Uterus (tissue), 4 donors: ENCODE data around the gene SLC6A1. TPM values are rescaled to one million over a fixed set of nuclear protein-coding genes. Genes with fewer than 3 reads are reported as not detected.

ENCODE experiments used
- DNase-seq, 2 donors: peaks; one replicate each; pipeline ENCODE4 v3.0.0-alpha.2; 2019 to 2020
- H3K27ac ChIP-seq, 2 donors: fragments of 200-600 bp; sonication (generic); 1 replicate in 1 of 2; 2 replicates in 1 of 2; pipeline ENCODE4 v1.5.1; 2016 to 2018
- H3K27me3 ChIP-seq, 2 donors: fragments of 200-600 bp; sonication (generic); one replicate each; pipeline ENCODE4 v1.5.1; 2018 to 2019; ENCODE audit warnings: control low read depth in 1 of 2
- H3K36me3 ChIP-seq, 2 donors: fragments of 200-600 bp; sonication (generic); one replicate each; pipeline ENCODE4 v1.5.1; 2019; ENCODE audit warnings: control low read depth in 1 of 2
- H3K4me1 ChIP-seq, 2 donors: fragments of 200-600 bp; sonication (generic); one replicate each; pipeline ENCODE4 v1.5.1; 2018 to 2019; ENCODE audit warnings: control low read depth in 1 of 2
- H3K4me3 ChIP-seq, 2 donors: fragments of 200-600 bp; sonication (generic); 1 replicate in 1 of 2; 2 replicates in 1 of 2; pipeline ENCODE4 v1.5.1; 2018 to 2019; ENCODE audit warnings: mild to moderate bottlenecking in 1 of 2
- H3K9me3 ChIP-seq, 2 donors: fragments of 200-600 bp; sonication (generic); one replicate each; pipeline ENCODE4 v1.5.1; 2019; ENCODE audit warnings: control low read depth in 1 of 2
- CTCF ChIP-seq, 4 experiments: fragments of 200-600 bp in 2 of 4; fragments of 450-650 bp in 2 of 4; sonication (generic) in 2 of 4; IDR thresholded peaks; one replicate each; pipeline ENCODE4 v1.5.1; 2016 to 2019; ENCODE audit warnings: antibody characterized with exemption in 4 of 4, mild to moderate bottlenecking in 2 of 4, moderate library complexity in 1 of 4
- POLR2A ChIP-seq, 2 donors: fragments of 450-650 bp; IDR thresholded peaks; one replicate each; pipeline ENCODE4 v1.6.1; 2016; ENCODE audit warnings: antibody characterized with exemption in 2 of 2, mild to moderate bottlenecking in 1 of 2, moderate library complexity in 1 of 2
- intact Hi-C: fragments of 100-400 bp; cut with DNase I; formaldehyde crosslinking; loops from one replicate; pipeline ENCODE4 v1.15.1; 2023; ENCODE audit warnings: low total_unique reads
- total RNA-seq, 4 donors: library from RNA; depleted of rRNA in 3 of 4; stranded (reverse); fragments of >200 nt in 3 of 4; gene quantifications; one replicate each; pipeline versions ENCODE4 v1.1.0 to v1.2.4, GENCODE V29; 2014 to 2023
- donor health status: DM: yes; HTN: yes; CAD: no.

Gene SLC6A1
- total RNA-seq, 4 donors from 2014 or later, result under 0.01 to 5.0 (median 1.6) TPM

- H3K4me3 ChIP-seq, result no peak overlapping the region
- H3K4me1 ChIP-seq, result peaks cover 0 to 4% of the 10 kb centered on the region in 2 donors
- no peak for DNase-seq
- no peaks in the 10 kb centered on the region for H3K27me3 ChIP-seq
- no peaks in the 10 kb centered on the region for H3K36me3 ChIP-seq
- intact Hi-C loops, result no loop called here
- H3K9me3 ChIP-seq, result no peaks in the 10 kb centered on the region
- H3K27ac ChIP-seq, result no peak overlapping the region
- TF ChIP-seq POLR2A (IDR thresholded peaks at IDR 0.05), result no peak
- TF ChIP-seq CTCF (IDR thresholded peaks at IDR 0.05), result no peak
These were observed 95.5 kb downstream of the SLC6A1 start for GRCh38 chr3:11088066-11088465.

GRCh38 chr3:11088831-11089230, 96.3 kb downstream of the SLC6A1 start:
- no peaks in the 10 kb centered on the region for H3K9me3 ChIP-seq
- H3K4me3 ChIP-seq, result no peak overlapping the region
- no peak for DNase-seq
- H3K27ac ChIP-seq, result no peak overlapping the region
- TF ChIP-seq CTCF (IDR thresholded peaks at IDR 0.05), result no peak
- no peak for TF ChIP-seq POLR2A (IDR thresholded peaks at IDR 0.05)
- H3K4me1 ChIP-seq, result peaks cover 0 to 4% of the 10 kb centered on the region in 2 donors
- intact Hi-C loops, result no loop called here
- H3K36me3 ChIP-seq, result no peaks in the 10 kb centered on the region
- H3K27me3 ChIP-seq, result no peaks in the 10 kb centered on the region

Other genes starting within 250 kb of the SLC6A1 start
- gene SLC6A11, start 176.5 kb upstream of the SLC6A1 start, total RNA-seq, result 1 to 10 TPM in 1 of 4 donors, under 1 TPM in 1, not detected in 2; 0.21 to 1.4 TPM
- 10 to 100 TPM in 1 of 4 donors, 1 to 10 TPM in 3; 1.8 to 16.3 (median 6.3) TPM for gene HRH1, start 161.7 kb downstream of the SLC6A1 start, total RNA-seq